ENCODE results near the gene ATXN1. TPM values are rescaled to one million over a fixed set of nuclear protein-coding genes. Genes with fewer than 3 reads are reported as not detected.

The ATXN1 gene
- total RNA-seq, 1 experiment from 2014 or later, result 8.1 TPM

DNA sequence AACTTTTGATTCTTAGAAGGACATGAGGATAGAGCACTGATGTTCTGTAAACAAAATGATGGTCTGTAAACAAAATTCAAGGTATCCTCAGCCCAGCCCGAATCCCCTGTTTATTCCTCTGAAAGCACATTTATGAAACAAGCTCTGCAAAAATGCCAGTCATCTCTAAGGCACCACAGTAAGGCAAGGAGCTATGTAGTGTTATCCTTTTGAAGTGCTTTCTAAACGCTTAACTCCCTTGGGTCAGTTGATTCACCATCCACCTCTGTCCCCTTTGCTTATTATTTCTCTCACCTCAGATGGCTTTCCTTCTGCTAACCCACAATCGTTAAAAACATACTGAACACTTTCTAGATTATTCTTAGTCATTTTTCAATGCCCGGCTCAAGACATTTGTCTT is 93.8 kb downstream of the ATXN1 start (continued):
- TF ChIP-seq PRDM15 (CRISPR knock-in tag; IDR thresholded peaks at IDR 0.05), result no peak

GRCh38 chr6:16665992-16666391 is 95.3 kb downstream of the ATXN1 start:
- peaks cover 10% of the 10 kb centered on the region for H3K4me1 Mint-ChIP-seq

DNA sequence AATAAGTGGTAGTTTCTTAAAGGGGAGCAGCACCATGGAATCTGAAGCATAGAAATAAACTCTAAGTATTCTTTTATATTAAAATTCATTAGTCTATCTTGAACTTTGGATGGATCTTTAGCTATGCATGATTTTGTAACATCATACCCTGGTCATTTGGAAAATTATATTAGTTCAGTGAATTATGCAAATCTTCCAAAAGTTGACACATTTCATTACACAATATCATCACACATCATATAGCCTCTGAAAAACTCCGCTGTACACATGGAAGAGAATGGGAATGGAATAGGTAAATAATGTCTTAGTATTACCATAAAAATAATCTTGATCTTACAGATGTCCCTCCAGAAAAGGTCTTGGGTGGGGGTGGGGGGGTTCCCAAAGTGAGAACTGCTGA is 96.1 kb downstream of the ATXN1 start:
- Mint-ChIP-seq H3K27me3 (ENCODE audit: low read depth) (no peaks in the 10 kb centered on the region), H3K27ac (no peak overlapping the region), H3K4me1 (peaks cover 7% of the 10 kb centered on the region; the same call in 1 of the 2 replicates), H3K4me3 (no peak overlapping the region), H3K9me3 (peaks cover 10% of the 10 kb centered on the region), H3K36me3 (peaks cover 9% of the 10 kb centered on the region)
- ATAC-seq (no peak), DNase-seq (ENCODE audit: low spot score) (no peak)
- ChIA-PET CTCF (interaction anchor here (0.6 kb wide), 1 partner anchor 45 kb away, joined by 3 read pairs; no protein-coding TSS in a partner anchor), POLR2A (no interaction called here)
- TF ChIP-seq ATF2 (CRISPR knock-in tag; IDR thresholded peaks at IDR 0.05; ENCODE audit: borderline replicate concordance, low read depth), result no peak
- TF ChIP-seq, protein P1, sequence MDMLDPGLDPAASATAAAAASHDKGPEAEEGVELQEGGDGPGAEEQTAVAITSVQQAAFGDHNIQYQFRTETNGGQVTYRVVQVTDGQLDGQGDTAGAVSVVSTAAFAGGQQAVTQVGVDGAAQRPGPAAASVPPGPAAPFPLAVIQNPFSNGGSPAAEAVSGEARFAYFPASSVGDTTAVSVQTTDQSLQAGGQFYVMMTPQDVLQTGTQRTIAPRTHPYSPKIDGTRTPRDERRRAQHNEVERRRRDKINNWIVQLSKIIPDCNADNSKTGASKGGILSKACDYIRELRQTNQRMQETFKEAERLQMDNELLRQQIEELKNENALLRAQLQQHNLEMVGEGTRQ (CRISPR knock-in tag; IDR thresholded peaks at IDR 0.05), result no peak
- no peak for TF ChIP-seq PRDM15 (CRISPR knock-in tag; IDR thresholded peaks at IDR 0.05)

More at GRCh38 chr6:16665992-16666391, 95.3 kb downstream of the ATXN1 start:
- POLR2A ChIA-PET, result no interaction called here
- Mint-ChIP-seq H3K27me3 (ENCODE audit: low read depth) (no peaks in the 10 kb centered on the region), H3K9me3 (peaks cover 10% of the 10 kb centered on the region), H3K36me3 (peaks cover 9% of the 10 kb centered on the region), H3K4me3 (no peak overlapping the region), H3K27ac (no peak overlapping the region)
- no peak for ATAC-seq
- CTCF ChIA-PET, result no interaction called here
- TF ChIP-seq TEAD4 (CRISPR knock-in tag; IDR thresholded peaks at IDR 0.05), result no peak
- no peak for TF ChIP-seq ZNF219 (CRISPR knock-in tag; IDR thresholded peaks at IDR 0.05; ENCODE audit: borderline replicate concordance)
- no peak for TF ChIP-seq PREB (CRISPR knock-in tag; IDR thresholded peaks at IDR 0.05; ENCODE audit: borderline replicate concordance)
- TF ChIP-seq SOX15 (CRISPR knock-in tag; IDR thresholded peaks at IDR 0.05), result no peak
- TF ChIP-seq ZNF263 (CRISPR knock-in tag; IDR thresholded peaks at IDR 0.05; ENCODE audit: low read depth), result no peak
- DNase-seq (ENCODE audit: low spot score), result no peak

DNA sequence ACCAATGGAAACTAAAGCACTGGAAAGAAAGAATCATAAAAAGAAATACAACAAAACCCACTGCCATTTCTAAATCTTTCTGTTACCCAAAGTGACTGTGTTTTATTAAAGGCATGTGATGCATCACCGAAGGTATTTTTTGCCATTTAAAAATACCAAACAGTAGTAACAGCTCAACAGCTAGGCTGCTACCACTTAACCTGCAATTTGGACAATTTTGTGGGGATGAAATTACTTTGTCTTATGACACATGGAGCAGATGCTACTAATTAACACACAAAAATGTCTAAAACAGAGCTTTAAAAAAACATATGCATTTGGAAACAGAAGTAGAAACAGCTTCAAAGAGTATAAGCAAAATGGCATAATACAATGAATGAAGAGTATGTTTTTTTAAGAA is 97.4 kb downstream of the ATXN1 start:
- Mint-ChIP-seq H3K36me3 (peaks cover 9% of the 10 kb centered on the region), H3K9me3 (peaks cover 10% of the 10 kb centered on the region), H3K4me1 (peaks cover 3% of the 10 kb centered on the region), H3K4me3 (no peak overlapping the region), H3K27me3 (ENCODE audit: low read depth) (no peaks in the 10 kb centered on the region), H3K27ac (no peak overlapping the region)
- ATAC-seq, result no peak
- DNase-seq (ENCODE audit: low spot score), result no peak
- ChIA-PET POLR2A (no interaction called here), CTCF (no interaction called here)
- TF ChIP-seq, protein P2, sequence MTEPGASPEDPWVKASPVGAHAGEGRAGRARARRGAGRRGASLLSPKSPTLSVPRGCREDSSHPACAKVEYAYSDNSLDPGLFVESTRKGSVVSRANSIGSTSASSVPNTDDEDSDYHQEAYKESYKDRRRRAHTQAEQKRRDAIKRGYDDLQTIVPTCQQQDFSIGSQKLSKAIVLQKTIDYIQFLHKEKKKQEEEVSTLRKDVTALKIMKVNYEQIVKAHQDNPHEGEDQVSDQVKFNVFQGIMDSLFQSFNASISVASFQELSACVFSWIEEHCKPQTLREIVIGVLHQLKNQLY (CRISPR knock-in tag; IDR thresholded peaks at IDR 0.05), result no peak
- TF ChIP-seq SP1 (CRISPR knock-in tag; conservative IDR thresholded peaks at IDR 0.05) (no peak), TEAD4 (CRISPR knock-in tag; IDR thresholded peaks at IDR 0.05) (no peak), IRF1 (CRISPR knock-in tag; IDR thresholded peaks at IDR 0.05) (no peak), NFYB (CRISPR knock-in tag; conservative IDR thresholded peaks at IDR 0.05; ENCODE audit: low read depth) (no peak), OVOL2 (CRISPR knock-in tag; IDR thresholded peaks at IDR 0.05; ENCODE audit: borderline replicate concordance) (no peak), ZNF219 (CRISPR knock-in tag; IDR thresholded peaks at IDR 0.05; ENCODE audit: borderline replicate concordance) (no peak), NR1H2 (CRISPR knock-in tag; IDR thresholded peaks at IDR 0.05) (no peak)
- TF ChIP-seq, protein P3, sequence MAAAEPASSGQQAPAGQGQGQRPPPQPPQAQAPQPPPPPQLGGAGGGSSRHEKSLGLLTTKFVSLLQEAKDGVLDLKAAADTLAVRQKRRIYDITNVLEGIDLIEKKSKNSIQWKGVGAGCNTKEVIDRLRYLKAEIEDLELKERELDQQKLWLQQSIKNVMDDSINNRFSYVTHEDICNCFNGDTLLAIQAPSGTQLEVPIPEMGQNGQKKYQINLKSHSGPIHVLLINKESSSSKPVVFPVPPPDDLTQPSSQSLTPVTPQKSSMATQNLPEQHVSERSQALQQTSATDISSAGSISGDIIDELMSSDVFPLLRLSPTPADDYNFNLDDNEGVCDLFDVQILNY (CRISPR knock-in tag; IDR thresholded peaks at IDR 0.05), result no peak

Data from WTC11 (cell line).